ENCODE results near the gene EXOC3L2. TPM values are rescaled to one million over a fixed set of nuclear protein-coding genes. Genes with fewer than 3 reads are reported as not detected.

EXOC3L2 gene
- total RNA-seq, 1 donor from 2014 or later, result 5.5 TPM

DNA sequence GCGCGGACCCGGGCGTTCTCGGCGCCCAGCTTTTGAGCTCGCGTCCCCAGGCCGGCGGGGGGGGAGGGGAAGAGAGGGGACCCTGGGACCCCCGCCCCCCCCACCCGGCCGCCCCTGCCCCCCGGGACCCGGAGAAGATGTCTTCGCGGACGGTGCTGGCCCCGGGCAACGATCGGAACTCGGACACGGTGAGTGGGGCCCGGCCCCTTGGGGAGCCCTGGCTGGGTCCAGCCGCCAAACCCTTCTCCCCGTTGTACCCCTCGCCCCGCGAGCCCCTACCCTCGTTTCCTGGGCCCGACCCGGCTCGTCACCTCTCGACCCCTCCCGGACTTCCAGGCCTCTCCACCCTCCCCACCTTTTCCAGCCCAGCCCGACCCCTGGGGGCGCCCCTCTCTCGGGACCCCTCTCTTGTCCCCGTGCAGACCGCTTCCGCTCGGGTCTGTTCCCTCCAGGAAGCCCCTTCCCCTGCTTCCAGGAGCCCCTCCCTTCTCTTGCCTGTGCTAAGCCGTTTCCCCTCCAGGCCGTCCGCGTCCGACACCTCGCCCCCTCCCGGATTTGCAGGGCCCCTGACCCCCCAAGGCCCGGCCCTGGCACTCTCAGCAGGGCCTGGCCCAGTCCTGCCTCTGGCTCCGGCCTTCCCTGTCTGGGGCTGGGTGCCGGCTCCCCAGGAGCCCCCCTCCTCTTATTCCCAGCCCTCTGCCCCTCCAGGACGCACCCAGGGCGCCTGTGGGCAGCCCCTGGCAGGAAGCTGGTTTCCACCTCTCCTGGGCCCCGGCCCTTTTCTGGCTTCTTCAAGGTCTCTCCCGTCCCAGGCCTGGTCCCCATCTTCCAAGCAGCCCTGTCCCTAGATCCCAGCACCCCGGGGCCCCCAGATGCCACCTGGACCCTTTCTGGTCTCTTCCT is 6.5 kb upstream of the EXOC3L2 start:
- TF ChIP-seq, protein P1, sequence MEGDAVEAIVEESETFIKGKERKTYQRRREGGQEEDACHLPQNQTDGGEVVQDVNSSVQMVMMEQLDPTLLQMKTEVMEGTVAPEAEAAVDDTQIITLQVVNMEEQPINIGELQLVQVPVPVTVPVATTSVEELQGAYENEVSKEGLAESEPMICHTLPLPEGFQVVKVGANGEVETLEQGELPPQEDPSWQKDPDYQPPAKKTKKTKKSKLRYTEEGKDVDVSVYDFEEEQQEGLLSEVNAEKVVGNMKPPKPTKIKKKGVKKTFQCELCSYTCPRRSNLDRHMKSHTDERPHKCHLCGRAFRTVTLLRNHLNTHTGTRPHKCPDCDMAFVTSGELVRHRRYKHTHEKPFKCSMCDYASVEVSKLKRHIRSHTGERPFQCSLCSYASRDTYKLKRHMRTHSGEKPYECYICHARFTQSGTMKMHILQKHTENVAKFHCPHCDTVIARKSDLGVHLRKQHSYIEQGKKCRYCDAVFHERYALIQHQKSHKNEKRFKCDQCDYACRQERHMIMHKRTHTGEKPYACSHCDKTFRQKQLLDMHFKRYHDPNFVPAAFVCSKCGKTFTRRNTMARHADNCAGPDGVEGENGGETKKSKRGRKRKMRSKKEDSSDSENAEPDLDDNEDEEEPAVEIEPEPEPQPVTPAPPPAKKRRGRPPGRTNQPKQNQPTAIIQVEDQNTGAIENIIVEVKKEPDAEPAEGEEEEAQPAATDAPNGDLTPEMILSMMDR (IDR thresholded peaks at IDR 0.05; ENCODE audit: unreplicated experiment), result no peak
- DNase-seq (ENCODE audit: low spot score), result peak; percentile 55

GRCh38 chr19:45250832-45251451 is 5.7 kb upstream of the EXOC3L2 start, which contains the start of gene MARK4:
Gene MARK4 (plus strand): TSS chr19:45251271. CDS start chr19:45251589, 318 bp downstream.
- Mint-ChIP-seq H3K27me3 (ENCODE audit: unreplicated experiment) (peaks cover 8% of the 10 kb centered on the region), H3K27ac (ENCODE audit: unreplicated experiment) (peak within 1 kb of the TSS; percentile 79), H3K36me3 (ENCODE audit: low read depth, unreplicated experiment) (peaks cover 17% of the 10 kb centered on the region), H3K4me3 (ENCODE audit: unreplicated experiment) (peak within 1 kb of the TSS; percentile 97), H3K4me1 (ENCODE audit: unreplicated experiment) (peaks cover 23% of the 10 kb centered on the region), H3K9me3 (ENCODE audit: unreplicated experiment) (no peaks in the 10 kb centered on the region)
- DNase-seq (ENCODE audit: low spot score), result peak; percentile 60
- TF ChIP-seq, protein P1 (IDR thresholded peaks at IDR 0.05; ENCODE audit: unreplicated experiment), result no peak

More for the DNA sequence above, 6.5 kb upstream of the EXOC3L2 start:
- Mint-ChIP-seq H3K4me3 (ENCODE audit: unreplicated experiment) (peak overlapping the region; percentile 93), H3K4me1 (ENCODE audit: unreplicated experiment) (peaks cover 23% of the 10 kb centered on the region), H3K27me3 (ENCODE audit: unreplicated experiment) (peaks cover 8% of the 10 kb centered on the region), H3K27ac (ENCODE audit: unreplicated experiment) (peak overlapping the region; percentile 61), H3K9me3 (ENCODE audit: unreplicated experiment) (no peaks in the 10 kb centered on the region), H3K36me3 (ENCODE audit: low read depth, unreplicated experiment) (peaks cover 17% of the 10 kb centered on the region)

DNA sequence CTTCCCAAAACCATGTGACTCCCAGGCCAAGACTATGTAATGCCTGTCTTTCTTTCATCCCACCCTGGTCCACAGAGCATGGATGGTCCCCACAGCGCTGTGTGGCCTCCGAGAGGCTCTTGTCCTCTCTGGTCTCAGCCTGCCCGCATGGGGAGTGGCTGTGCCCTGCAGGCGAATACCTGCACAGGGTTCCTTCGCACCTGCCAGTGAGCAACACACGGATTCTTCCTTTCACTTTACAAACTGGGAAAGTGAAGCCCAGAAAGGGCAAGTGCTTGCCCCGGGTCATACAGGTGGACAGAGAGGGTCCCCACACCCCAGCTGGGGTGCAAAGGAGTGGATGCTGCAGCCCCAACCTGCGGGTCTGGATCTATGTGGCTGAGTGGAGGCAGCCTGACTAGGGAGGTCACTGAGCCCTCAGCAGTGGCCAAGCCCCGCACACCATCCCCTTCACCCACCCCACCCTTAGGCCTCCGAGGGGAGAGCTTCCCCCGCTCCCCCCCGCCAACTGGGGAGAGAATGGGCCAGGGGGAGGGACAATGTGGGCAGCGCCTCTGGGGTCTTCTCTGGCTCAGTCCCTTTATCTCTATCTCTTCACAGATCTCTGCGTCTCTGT is 5.1 kb upstream of the EXOC3L2 start:
- H3K4me1 Mint-ChIP-seq (ENCODE audit: unreplicated experiment), result peaks cover 26% of the 10 kb centered on the region
- no peaks in the 10 kb centered on the region for H3K9me3 Mint-ChIP-seq (ENCODE audit: unreplicated experiment)
- no peak for DNase-seq (ENCODE audit: low spot score)
- no peak overlapping the region for H3K27ac Mint-ChIP-seq (ENCODE audit: unreplicated experiment)
- TF ChIP-seq, protein P1 (IDR thresholded peaks at IDR 0.05; ENCODE audit: unreplicated experiment), result no peak
- peak overlapping the region; percentile 97 for H3K4me3 Mint-ChIP-seq (ENCODE audit: unreplicated experiment)
- H3K27me3 Mint-ChIP-seq (ENCODE audit: unreplicated experiment), result peaks cover 8% of the 10 kb centered on the region
- H3K36me3 Mint-ChIP-seq (ENCODE audit: low read depth, unreplicated experiment), result peaks cover 17% of the 10 kb centered on the region

- Mint-ChIP-seq H3K36me3 (ENCODE audit: low read depth, unreplicated experiment) (peaks cover 10% of the 10 kb centered on the region), H3K4me3 (ENCODE audit: unreplicated experiment) (peak overlapping the region; percentile 68), H3K4me1 (ENCODE audit: unreplicated experiment) (peaks cover 35% of the 10 kb centered on the region), H3K9me3 (ENCODE audit: unreplicated experiment) (no peaks in the 10 kb centered on the region), H3K27ac (ENCODE audit: unreplicated experiment) (peak overlapping the region; percentile 42), H3K27me3 (ENCODE audit: unreplicated experiment) (peaks cover 12% of the 10 kb centered on the region)
- TF ChIP-seq, protein P1 (IDR thresholded peaks at IDR 0.05; ENCODE audit: unreplicated experiment), result no peak
- no peak for DNase-seq (ENCODE audit: low spot score)
These were observed 4.2 kb upstream of the EXOC3L2 start for GRCh38 chr19:45249261-45250033.
